Measurements from ENCODE around the gene MEF2D.

MEF2D gene

GRCh38 chr1:156421062-156421938 lies 79.3 kb downstream of the MEF2D start:
- peak; percentile 67 to 70 for DNase-seq (ENCODE audit: low read depth in 2 of 2)
- peak overlapping the region in 1 of 2 donors; percentile 21 for H3K4me3 ChIP-seq (replicated peaks in 1 of 2; ENCODE audit: low read depth in 2 of 2, low read length in 2 of 2)
- no peak for TF ChIP-seq CTCF (IDR thresholded peaks at IDR 0.05; ENCODE audit: low read depth, low read length)

- H3K4me3 ChIP-seq (replicated peaks in 1 of 2; ENCODE audit: low read depth in 2 of 2, low read length in 2 of 2), result no peak overlapping the region
- DNase-seq (ENCODE audit: low read depth in 2 of 2), result no peak
- TF ChIP-seq CTCF (IDR thresholded peaks at IDR 0.05; ENCODE audit: low read depth, low read length), result no peak
Measured at GRCh38 chr1:156420205-156421061, 80.1 kb downstream of the MEF2D start.

DNA sequence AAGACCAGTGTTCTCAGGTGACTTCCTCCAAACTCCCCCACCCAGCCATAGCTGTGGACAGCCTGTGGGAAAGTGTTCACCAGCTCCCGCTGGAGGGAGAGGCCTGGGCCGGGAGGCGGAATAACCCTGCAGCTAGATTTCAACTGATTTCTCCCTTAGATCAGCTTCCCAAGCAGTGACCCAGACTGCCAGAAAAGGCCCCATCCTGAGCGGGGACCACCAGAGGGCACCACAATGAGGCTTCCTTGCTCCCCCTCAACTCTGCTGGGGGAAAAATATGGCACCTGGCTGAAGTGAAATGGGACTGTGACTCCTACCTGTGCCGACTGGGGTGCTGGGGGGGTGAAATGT lies 80.7 kb downstream of the MEF2D start:
- no peak for TF ChIP-seq CTCF (IDR thresholded peaks at IDR 0.05; ENCODE audit: low read depth, low read length)
- no peak overlapping the region for H3K4me3 ChIP-seq (replicated peaks in 1 of 2; ENCODE audit: low read depth in 2 of 2, low read length in 2 of 2)

GRCh38 chr1:156418416-156419070 lies 82.0 kb downstream of the MEF2D start:
- DNase-seq (ENCODE audit: low read depth in 2 of 2), result no peak
- no peak overlapping the region for H3K4me3 ChIP-seq (replicated peaks in 1 of 2; ENCODE audit: low read depth in 2 of 2, low read length in 2 of 2)
- no peak for TF ChIP-seq CTCF (IDR thresholded peaks at IDR 0.05; ENCODE audit: low read depth, low read length)

More for the DNA sequence above, 80.7 kb downstream of the MEF2D start:
- no peak for DNase-seq (ENCODE audit: low read depth in 2 of 2)

GRCh38 chr1:156417401-156418020 lies 83.1 kb downstream of the MEF2D start:
- no peak overlapping the region for H3K4me3 ChIP-seq (replicated peaks in 1 of 2; ENCODE audit: low read depth in 2 of 2, low read length in 2 of 2)
- no peak for DNase-seq (ENCODE audit: low read depth in 2 of 2)
- TF ChIP-seq CTCF (IDR thresholded peaks at IDR 0.05; ENCODE audit: low read depth, low read length), result no peak

DNA sequence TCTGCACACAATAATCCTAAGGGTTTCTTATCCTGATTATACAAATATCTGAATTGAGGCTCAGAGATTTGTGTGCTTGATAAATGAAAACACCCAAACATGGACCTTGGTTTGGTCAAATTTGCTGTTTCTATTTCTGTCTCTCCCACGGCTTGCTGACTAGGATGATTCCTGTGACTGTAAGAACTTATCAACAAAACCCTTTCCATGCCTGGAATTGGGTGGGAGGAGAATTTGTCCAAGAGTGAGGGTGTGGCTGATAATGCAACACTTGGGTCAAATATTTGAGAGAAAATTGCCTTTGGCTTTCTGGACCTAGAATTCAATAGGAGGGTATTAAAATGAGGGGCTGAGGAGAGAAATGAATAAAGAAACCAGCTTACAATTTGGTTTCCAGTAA lies 83.6 kb downstream of the MEF2D start:
- TF ChIP-seq CTCF (IDR thresholded peaks at IDR 0.05; ENCODE audit: low read depth, low read length), result no peak
- H3K4me3 ChIP-seq (replicated peaks in 1 of 2; ENCODE audit: low read depth in 2 of 2, low read length in 2 of 2), result no peak overlapping the region
- DNase-seq (ENCODE audit: low read depth in 2 of 2), result no peak
